Mammary epithelial cell (primary cell): ENCODE data around the gene SEMA5A.

Experiments used
- EZH2 ChIP-seq: IDR thresholded peaks from 2 replicates; pipeline ENCODE4 v1.6.1; 2012; ENCODE audit warnings: low read length, inconsistent platforms, borderline replicate concordance
- TF ChIP-seq, protein P1 (sequence below), 2 donors: IDR thresholded peaks in 1 of 2; conservative IDR thresholded peaks in 1 of 2; 2 replicates each; pipeline ENCODE4 v1.5.1; 2011 to 2012; ENCODE audit warnings: inconsistent platforms in 2 of 2, low read length in 2 of 2, mild to moderate bottlenecking in 2 of 2, control low read depth in 1 of 2, low read depth in 1 of 2; ENCODE audit not compliant: insufficient read depth in 1 of 2; ENCODE audit errors: extremely low read depth in 1 of 2

DNA sequence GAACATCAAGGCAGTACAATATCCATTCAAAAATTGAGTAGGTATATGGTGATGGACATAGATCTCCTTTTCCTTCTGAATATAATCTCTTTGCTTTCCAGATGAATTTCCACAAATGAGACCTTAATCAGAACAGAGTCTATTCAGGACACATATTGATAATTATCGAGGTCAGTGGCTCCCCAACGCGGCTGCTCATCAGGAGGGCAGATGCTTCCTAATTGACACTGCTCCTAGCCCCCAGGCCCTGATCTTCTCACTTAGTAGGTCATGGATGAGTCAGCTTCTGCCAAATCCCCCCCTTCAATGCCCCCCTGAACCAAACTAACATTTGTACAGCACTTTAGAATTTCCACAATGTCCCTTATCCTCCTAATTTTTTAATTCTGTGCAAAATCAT, 51.6 kb downstream of the SEMA5A start:
- TF ChIP-seq, protein P1, sequence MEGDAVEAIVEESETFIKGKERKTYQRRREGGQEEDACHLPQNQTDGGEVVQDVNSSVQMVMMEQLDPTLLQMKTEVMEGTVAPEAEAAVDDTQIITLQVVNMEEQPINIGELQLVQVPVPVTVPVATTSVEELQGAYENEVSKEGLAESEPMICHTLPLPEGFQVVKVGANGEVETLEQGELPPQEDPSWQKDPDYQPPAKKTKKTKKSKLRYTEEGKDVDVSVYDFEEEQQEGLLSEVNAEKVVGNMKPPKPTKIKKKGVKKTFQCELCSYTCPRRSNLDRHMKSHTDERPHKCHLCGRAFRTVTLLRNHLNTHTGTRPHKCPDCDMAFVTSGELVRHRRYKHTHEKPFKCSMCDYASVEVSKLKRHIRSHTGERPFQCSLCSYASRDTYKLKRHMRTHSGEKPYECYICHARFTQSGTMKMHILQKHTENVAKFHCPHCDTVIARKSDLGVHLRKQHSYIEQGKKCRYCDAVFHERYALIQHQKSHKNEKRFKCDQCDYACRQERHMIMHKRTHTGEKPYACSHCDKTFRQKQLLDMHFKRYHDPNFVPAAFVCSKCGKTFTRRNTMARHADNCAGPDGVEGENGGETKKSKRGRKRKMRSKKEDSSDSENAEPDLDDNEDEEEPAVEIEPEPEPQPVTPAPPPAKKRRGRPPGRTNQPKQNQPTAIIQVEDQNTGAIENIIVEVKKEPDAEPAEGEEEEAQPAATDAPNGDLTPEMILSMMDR (conservative IDR thresholded peaks at IDR 0.05 in 1 of 2, IDR thresholded peaks at IDR 0.05 in 1 of 2; ENCODE audit: extremely low read depth in 1 of 2, insufficient read depth in 1 of 2, low read depth in 1 of 2, low read length in 2 of 2), result no peak
- no peak for TF ChIP-seq EZH2
